ENCODE data around the gene TNFAIP6.

- no peak for TF ChIP-seq PATZ1 (CRISPR knock-in tag; IDR thresholded peaks at IDR 0.05; ENCODE audit: borderline replicate concordance)
- no peak for TF ChIP-seq ESRRG (CRISPR knock-in tag; IDR thresholded peaks at IDR 0.05)
- TF ChIP-seq CREB5 (CRISPR knock-in tag; IDR thresholded peaks at IDR 0.05; ENCODE audit: low read depth): no peak
Measured at GRCh38 chr2:151347294-151347693, 10.1 kb upstream of the TNFAIP6 start.
